Liver (tissue), 3 donors: Measurements from ENCODE around the gene FAM107A.

ENCODE experiments used
- EGR1 ChIP-seq, 2 donors: IDR thresholded peaks; 2 replicates each; pipeline ENCODE4 v1.6.1; 2016 to 2018; ENCODE audit warnings: antibody characterized with exemption in 2 of 2, low read depth in 2 of 2
- FOXA1 ChIP-seq: IDR thresholded peaks from 2 replicates; pipeline ENCODE4 v1.6.1; 2016; ENCODE audit warnings: antibody characterized with exemption
- GABPA ChIP-seq, 2 donors: IDR thresholded peaks in 1 of 2; conservative IDR thresholded peaks in 1 of 2; 2 replicates each; pipeline ENCODE4 v1.6.1; 2016; ENCODE audit warnings: antibody characterized with exemption in 2 of 2, mild to moderate bottlenecking in 1 of 2, moderate library complexity in 1 of 2
- YY1 ChIP-seq: IDR thresholded peaks from 2 replicates; pipeline ENCODE4 v1.6.1; 2016; ENCODE audit warnings: antibody characterized with exemption, mild to moderate bottlenecking
- TF ChIP-seq, protein P1 (sequence below): fragments of 150-350 bp; IDR thresholded peaks from 2 replicates; pipeline ENCODE4 v1.5.1; 2017; ENCODE audit warnings: improper control_type of control experiment, low read depth, low read length; ENCODE audit not compliant: missing input control
- TF ChIP-seq, protein P2 (sequence below): IDR thresholded peaks from 2 replicates; pipeline ENCODE4 v1.6.1; 2016; ENCODE audit warnings: antibody characterized with exemption
- TF ChIP-seq, protein P3 (sequence below): IDR thresholded peaks from 2 replicates; pipeline ENCODE4 v1.6.1; 2016; ENCODE audit warnings: antibody characterized with exemption, mild to moderate bottlenecking
- TF ChIP-seq, protein P4 (sequence below): IDR thresholded peaks from 2 replicates; pipeline ENCODE4 v1.6.1; 2016; ENCODE audit warnings: antibody characterized with exemption
- donor health status: healthy.
- donor health status: healthy.

DNA sequence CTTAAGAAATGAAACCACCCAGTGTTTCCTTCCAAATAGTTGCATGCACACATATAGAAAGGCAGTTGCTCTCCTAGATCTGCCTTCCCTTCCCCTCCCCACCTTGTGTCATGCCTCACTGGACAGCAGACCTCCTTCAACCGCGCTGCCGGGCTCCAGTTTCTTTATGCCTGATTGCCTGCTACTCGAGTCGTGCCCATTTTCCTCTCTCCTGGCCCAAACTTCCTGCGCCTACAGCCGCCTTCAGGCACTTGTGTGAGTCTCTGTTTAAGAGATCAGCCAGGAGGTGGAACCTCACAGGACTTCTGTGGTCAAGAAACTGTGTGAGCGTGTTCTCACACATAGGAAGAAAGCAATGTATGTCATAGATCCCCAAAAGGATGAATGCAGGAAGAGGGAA lies 8.8 kb upstream of the FAM107A start:
- TF ChIP-seq, protein P1, sequence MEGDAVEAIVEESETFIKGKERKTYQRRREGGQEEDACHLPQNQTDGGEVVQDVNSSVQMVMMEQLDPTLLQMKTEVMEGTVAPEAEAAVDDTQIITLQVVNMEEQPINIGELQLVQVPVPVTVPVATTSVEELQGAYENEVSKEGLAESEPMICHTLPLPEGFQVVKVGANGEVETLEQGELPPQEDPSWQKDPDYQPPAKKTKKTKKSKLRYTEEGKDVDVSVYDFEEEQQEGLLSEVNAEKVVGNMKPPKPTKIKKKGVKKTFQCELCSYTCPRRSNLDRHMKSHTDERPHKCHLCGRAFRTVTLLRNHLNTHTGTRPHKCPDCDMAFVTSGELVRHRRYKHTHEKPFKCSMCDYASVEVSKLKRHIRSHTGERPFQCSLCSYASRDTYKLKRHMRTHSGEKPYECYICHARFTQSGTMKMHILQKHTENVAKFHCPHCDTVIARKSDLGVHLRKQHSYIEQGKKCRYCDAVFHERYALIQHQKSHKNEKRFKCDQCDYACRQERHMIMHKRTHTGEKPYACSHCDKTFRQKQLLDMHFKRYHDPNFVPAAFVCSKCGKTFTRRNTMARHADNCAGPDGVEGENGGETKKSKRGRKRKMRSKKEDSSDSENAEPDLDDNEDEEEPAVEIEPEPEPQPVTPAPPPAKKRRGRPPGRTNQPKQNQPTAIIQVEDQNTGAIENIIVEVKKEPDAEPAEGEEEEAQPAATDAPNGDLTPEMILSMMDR = no peak
- TF ChIP-seq, protein P2, sequence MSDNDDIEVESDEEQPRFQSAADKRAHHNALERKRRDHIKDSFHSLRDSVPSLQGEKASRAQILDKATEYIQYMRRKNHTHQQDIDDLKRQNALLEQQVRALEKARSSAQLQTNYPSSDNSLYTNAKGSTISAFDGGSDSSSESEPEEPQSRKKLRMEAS = no peak
- TF ChIP-seq EGR1 (IDR thresholded peaks at IDR 0.05; ENCODE audit: low read depth in 2 of 2) (no peak), YY1 (no peak), GABPA (IDR thresholded peaks at IDR 0.05 in 1 of 2, conservative IDR thresholded peaks at IDR 0.05 in 1 of 2) (no peak), FOXA1 (no peak)
- TF ChIP-seq, protein P3, sequence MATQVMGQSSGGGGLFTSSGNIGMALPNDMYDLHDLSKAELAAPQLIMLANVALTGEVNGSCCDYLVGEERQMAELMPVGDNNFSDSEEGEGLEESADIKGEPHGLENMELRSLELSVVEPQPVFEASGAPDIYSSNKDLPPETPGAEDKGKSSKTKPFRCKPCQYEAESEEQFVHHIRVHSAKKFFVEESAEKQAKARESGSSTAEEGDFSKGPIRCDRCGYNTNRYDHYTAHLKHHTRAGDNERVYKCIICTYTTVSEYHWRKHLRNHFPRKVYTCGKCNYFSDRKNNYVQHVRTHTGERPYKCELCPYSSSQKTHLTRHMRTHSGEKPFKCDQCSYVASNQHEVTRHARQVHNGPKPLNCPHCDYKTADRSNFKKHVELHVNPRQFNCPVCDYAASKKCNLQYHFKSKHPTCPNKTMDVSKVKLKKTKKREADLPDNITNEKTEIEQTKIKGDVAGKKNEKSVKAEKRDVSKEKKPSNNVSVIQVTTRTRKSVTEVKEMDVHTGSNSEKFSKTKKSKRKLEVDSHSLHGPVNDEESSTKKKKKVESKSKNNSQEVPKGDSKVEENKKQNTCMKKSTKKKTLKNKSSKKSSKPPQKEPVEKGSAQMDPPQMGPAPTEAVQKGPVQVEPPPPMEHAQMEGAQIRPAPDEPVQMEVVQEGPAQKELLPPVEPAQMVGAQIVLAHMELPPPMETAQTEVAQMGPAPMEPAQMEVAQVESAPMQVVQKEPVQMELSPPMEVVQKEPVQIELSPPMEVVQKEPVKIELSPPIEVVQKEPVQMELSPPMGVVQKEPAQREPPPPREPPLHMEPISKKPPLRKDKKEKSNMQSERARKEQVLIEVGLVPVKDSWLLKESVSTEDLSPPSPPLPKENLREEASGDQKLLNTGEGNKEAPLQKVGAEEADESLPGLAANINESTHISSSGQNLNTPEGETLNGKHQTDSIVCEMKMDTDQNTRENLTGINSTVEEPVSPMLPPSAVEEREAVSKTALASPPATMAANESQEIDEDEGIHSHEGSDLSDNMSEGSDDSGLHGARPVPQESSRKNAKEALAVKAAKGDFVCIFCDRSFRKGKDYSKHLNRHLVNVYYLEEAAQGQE = no peak
- TF ChIP-seq, protein P4, sequence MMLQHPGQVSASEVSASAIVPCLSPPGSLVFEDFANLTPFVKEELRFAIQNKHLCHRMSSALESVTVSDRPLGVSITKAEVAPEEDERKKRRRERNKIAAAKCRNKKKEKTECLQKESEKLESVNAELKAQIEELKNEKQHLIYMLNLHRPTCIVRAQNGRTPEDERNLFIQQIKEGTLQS = no peak
